Fibroblast of pulmonary artery (primary cell): Measurements from ENCODE around the gene HHAT.

Experiments
- DNase-seq: peaks from one replicate; pipeline ENCODE4 v3.0.0-alpha.2; 2010; ENCODE audit warnings: low read depth
- H3K4me3 ChIP-seq: replicated peaks from 2 replicates; pipeline ENCODE4 v1.5.1; 2011; ENCODE audit warnings: low read depth, mild to moderate bottlenecking, control low read depth, low read length, moderate library complexity
- TF ChIP-seq, protein P1 (sequence below): IDR thresholded peaks from 2 replicates; pipeline ENCODE4 v1.5.1; 2011; ENCODE audit warnings: mild to moderate bottlenecking, control low read depth, low read length, inconsistent platforms; ENCODE audit errors: missing control alignments

Gene HHAT

DNA sequence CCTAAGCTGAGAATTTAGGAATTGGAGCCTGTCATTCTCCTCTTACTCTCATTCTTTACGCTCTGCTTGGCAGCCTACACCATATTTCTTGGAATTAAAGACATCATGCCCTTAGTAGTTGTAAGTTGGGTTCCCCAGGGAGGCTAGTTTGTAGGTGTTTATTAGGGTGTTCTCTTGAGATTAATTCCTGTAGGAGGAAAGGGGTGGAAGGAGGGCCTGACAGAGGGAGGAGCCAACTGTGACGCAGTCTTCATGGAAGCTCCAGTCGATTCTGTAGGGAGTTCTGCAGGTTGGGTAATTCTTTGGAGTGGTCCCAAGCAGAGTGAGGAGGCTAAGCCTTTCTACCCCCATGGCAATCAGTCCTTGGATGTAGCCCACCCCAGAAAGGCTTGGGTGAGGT lies 111.4 kb downstream of the HHAT start:
- H3K4me3 ChIP-seq = no peak overlapping the region
- TF ChIP-seq, protein P1, sequence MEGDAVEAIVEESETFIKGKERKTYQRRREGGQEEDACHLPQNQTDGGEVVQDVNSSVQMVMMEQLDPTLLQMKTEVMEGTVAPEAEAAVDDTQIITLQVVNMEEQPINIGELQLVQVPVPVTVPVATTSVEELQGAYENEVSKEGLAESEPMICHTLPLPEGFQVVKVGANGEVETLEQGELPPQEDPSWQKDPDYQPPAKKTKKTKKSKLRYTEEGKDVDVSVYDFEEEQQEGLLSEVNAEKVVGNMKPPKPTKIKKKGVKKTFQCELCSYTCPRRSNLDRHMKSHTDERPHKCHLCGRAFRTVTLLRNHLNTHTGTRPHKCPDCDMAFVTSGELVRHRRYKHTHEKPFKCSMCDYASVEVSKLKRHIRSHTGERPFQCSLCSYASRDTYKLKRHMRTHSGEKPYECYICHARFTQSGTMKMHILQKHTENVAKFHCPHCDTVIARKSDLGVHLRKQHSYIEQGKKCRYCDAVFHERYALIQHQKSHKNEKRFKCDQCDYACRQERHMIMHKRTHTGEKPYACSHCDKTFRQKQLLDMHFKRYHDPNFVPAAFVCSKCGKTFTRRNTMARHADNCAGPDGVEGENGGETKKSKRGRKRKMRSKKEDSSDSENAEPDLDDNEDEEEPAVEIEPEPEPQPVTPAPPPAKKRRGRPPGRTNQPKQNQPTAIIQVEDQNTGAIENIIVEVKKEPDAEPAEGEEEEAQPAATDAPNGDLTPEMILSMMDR = no peak
- DNase-seq = no peak

DNA sequence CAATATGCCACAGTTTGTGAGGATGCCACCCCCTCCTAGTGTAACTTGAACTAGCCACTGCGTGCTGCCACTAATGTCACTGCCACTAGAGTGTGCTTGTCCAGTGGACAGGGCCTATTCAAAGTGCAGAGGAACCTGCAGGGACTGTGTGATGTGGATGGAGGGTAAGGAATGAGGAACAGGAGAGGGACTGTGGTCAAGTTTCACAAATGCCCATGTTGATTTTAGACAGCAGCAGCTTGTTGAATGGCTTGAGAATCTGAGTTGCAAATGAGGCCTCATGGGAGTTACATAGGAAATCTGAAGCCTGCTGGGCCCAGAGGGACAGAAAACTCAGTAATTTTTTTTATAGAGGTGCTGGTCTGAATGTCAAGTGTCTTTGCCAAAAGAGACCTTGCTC lies 112.3 kb downstream of the HHAT start:
- TF ChIP-seq, protein P1 = no peak
- no peak overlapping the region for H3K4me3 ChIP-seq
- DNase-seq = no peak

DNA sequence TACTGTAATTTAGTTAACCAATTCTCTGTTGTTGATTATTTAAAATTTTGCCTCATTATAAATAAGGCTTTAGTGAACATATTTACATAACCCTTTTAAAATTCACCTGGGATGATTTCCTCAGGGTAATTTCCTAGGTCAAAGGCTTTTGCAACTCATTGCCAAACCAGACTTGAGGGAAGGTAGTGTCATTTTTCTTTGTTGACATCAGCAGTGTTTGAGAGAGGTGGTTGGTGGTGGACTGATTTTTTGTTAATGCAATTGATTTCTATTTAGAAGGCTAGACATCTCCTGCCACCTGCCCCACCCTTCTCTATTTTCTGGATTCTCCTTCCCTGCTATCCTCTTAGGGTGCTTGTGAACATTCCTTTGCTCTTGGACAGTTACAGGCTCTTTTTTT lies 116.8 kb downstream of the HHAT start:
- TF ChIP-seq, protein P1 = no peak
- no peak overlapping the region for H3K4me3 ChIP-seq
- no peak for DNase-seq

DNA sequence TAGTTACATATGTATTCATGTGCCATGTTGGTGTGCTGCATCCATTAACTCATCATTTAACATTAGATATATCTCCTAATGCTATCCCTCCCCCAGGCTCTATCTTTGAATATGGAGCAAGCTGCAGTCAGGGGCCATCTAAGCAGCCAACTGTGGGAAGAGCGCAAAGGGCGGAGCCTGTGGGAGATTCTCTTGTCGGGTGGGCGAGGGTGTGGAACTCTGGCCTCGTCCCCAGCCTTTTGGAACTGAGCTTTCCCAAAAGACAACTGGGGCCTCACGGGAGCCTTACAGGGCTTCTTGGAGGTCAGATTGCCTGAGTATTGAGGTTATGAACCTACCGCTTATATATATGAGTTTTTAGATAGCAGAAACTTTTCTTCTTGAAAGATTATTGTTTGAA lies 117.2 kb downstream of the HHAT start:
- TF ChIP-seq, protein P1 = no peak
- no peak overlapping the region for H3K4me3 ChIP-seq
- DNase-seq = no peak

DNA sequence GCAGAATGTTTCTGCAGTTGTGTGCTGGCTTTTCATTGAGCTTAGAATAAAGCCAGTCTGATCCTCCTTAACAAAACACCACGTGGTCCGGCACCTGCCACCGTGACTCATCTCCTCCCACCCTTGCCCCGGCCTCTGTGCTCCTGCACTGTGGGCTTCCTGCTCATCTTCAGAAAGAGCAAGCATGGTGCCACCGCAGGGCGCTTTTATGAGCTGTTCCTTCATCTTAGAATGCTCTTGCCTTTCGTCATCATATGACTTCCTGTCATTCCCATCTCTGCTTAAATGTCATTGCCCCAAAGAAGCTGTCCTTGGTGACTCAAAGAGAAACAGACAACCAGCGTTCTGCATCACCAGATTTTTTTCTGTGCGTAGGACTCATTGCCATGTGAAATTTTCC lies 117.8 kb downstream of the HHAT start:
- H3K4me3 ChIP-seq = no peak overlapping the region
- TF ChIP-seq, protein P1 = no peak
- DNase-seq = no peak

DNA sequence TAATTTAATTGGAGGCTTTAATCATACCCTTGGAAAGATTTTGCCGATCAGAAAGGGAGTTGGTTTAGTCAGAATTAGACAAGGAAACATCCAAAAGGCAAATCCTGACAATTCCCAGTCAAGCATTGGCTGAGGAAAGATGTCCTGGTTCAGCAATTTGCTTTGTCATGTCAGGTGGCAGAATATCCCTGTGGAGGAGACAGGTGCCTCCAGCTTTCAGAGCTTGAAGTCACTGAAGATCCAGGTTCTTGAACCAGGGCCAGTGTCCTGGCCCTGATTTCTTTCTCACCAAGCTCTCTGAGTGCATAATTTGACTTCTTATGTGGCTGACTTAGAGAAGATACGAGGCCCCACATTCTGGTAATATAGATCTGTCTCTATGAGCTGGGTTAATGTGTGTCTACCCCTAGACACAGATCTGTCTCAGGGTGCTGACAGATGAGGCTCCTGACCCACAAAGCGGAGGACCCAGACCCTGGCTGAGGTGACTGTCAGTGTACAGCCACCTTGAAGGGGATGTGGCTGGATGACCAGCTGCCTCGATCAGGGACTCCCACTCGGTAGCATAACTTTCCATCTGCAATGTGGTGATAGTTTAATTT lies 118.9 kb downstream of the HHAT start:
- TF ChIP-seq, protein P1 = no peak
- H3K4me3 ChIP-seq = no peak overlapping the region
- DNase-seq = no peak

DNA sequence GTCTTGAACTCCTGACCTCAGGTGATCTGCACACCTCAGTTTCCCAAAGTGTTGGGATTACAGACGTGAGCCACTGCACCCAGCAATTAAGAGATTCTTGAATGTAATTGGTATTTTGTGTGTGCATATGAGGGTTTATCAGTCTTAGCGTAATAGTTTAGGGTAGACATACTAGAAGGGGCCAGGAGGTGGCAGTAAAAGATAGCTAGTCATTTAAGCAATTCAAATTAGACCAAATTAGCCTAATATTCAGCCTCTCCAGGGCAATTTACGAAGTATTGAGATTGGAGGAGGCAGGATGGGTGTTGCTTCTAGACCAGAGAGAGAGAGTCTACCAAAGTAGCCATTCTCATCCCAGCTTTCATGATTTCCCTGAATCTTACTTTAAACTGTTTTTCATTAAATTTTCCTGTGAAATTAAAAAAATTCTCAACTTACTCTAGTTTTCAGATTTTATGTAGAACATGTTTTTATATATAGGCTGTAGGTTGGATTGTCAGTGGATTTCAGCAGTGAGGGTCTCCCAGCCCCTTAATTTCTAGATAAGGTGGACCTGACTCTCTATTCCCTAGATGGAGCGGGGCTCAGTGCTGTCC lies 119.7 kb downstream of the HHAT start:
- no peak overlapping the region for H3K4me3 ChIP-seq
- TF ChIP-seq, protein P1 = peak; percentile 66
- DNase-seq = peak; percentile 69
